HEK293 (cell line): ENCODE data around the gene LBHD1.

Experiments used
- FEZF1 ChIP-seq: fragments of 450-650 bp; formaldehyde crosslinking; IDR thresholded peaks from 2 replicates; pipeline ENCODE4 v1.5.1; 2016; ENCODE audit warnings: missing biosample characterization, missing genetic modification characterization
- HOXD13 ChIP-seq: sonication (generic); formaldehyde crosslinking; IDR thresholded peaks from 2 replicates; pipeline ENCODE4 v1.8.0; 2022; ENCODE audit warnings: missing genetic modification reagents, borderline replicate concordance
- KLF1 ChIP-seq: fragments of 450-650 bp; formaldehyde crosslinking; IDR thresholded peaks from 2 replicates; pipeline ENCODE4 v1.5.1; 2016; ENCODE audit warnings: missing biosample characterization, missing genetic modification characterization
- MEIS1 ChIP-seq: sonication (generic); formaldehyde crosslinking; IDR thresholded peaks from 2 replicates; pipeline ENCODE4 v1.8.1; 2022; ENCODE audit warnings: missing genetic modification reagents, mild to moderate bottlenecking, borderline replicate concordance
- OVOL3 ChIP-seq: fragments of 450-650 bp; formaldehyde crosslinking; IDR thresholded peaks from 2 replicates; pipeline ENCODE4 v1.5.1; 2016; ENCODE audit warnings: missing biosample characterization, missing genetic modification characterization
- REPIN1 ChIP-seq: fragments of 450-650 bp; formaldehyde crosslinking; IDR thresholded peaks from 2 replicates; pipeline ENCODE4 v1.5.1; 2017; ENCODE audit warnings: missing biosample characterization, missing genetic modification characterization, low read depth
- WT1 ChIP-seq: fragments of 450-650 bp; formaldehyde crosslinking; IDR thresholded peaks from 2 replicates; pipeline ENCODE4 v1.5.1; 2016; ENCODE audit warnings: missing biosample characterization, missing genetic modification characterization
- YY1 ChIP-seq: fragments of 450-650 bp; formaldehyde crosslinking; IDR thresholded peaks from 2 replicates; pipeline ENCODE4 v1.5.1; 2018; ENCODE audit warnings: missing biosample characterization, missing genetic modification characterization
- YY2 ChIP-seq: fragments of 450-650 bp; formaldehyde crosslinking; IDR thresholded peaks from 2 replicates; pipeline ENCODE4 v1.5.1; 2016; ENCODE audit warnings: missing biosample characterization, missing genetic modification characterization
- ZBTB1 ChIP-seq: fragments of 450-650 bp; formaldehyde crosslinking; IDR thresholded peaks from 2 replicates; pipeline ENCODE4 v1.5.1; 2016; ENCODE audit warnings: missing biosample characterization, missing genetic modification characterization
- ZBTB21 ChIP-seq: fragments of 450-650 bp; formaldehyde crosslinking; IDR thresholded peaks from 2 replicates; pipeline ENCODE4 v1.5.1; 2017; ENCODE audit warnings: missing biosample characterization, missing genetic modification characterization
- ZEB2 ChIP-seq: fragments of 450-650 bp; formaldehyde crosslinking; IDR thresholded peaks from 2 replicates; pipeline ENCODE4 v1.5.1; 2016; ENCODE audit warnings: missing biosample characterization, missing genetic modification characterization
- ZNF112 ChIP-seq: fragments of 450-650 bp; formaldehyde crosslinking; IDR thresholded peaks from 2 replicates; pipeline ENCODE4 v1.5.0; 2017; ENCODE audit warnings: missing biosample characterization, missing genetic modification characterization
- ZNF146 ChIP-seq: fragments of 450-650 bp; formaldehyde crosslinking; IDR thresholded peaks from 2 replicates; pipeline ENCODE4 v1.5.1; 2016; ENCODE audit warnings: missing biosample characterization, missing genetic modification characterization
- ZNF155 ChIP-seq: fragments of 450-650 bp; formaldehyde crosslinking; IDR thresholded peaks from 2 replicates; pipeline ENCODE4 v1.5.1; 2016; ENCODE audit warnings: missing biosample characterization, missing genetic modification characterization
- ZNF274 ChIP-seq, 2 experiments: fragments of 200-500 bp in 1 of 2; fragments of 450-650 bp in 1 of 2; sonication (Bioruptor generic) in 1 of 2; formaldehyde crosslinking in 1 of 2; IDR thresholded peaks; 2 replicates each; pipeline versions ENCODE4 v1.5.1 to v1.6.1; 2014 to 2016; ENCODE audit warnings: borderline replicate concordance in 1 of 2, inconsistent platforms in 1 of 2, low read length in 1 of 2, missing biosample characterization in 1 of 2, missing genetic modification characterization in 1 of 2
- ZNF292 ChIP-seq: fragments of 450-650 bp; formaldehyde crosslinking; IDR thresholded peaks from 2 replicates; pipeline ENCODE4 v1.5.1; 2016; ENCODE audit warnings: low read depth, missing biosample characterization, missing genetic modification characterization, borderline replicate concordance
- ZNF302 ChIP-seq: fragments of 450-650 bp; formaldehyde crosslinking; IDR thresholded peaks from 2 replicates; pipeline ENCODE4 v1.5.1; 2016; ENCODE audit warnings: missing biosample characterization, missing genetic modification characterization, low read depth
- ZNF341 ChIP-seq: fragments of 450-650 bp; formaldehyde crosslinking; IDR thresholded peaks from 2 replicates; pipeline ENCODE4; 2016; ENCODE audit warnings: low read depth, missing biosample characterization, missing genetic modification characterization
- ZNF404 ChIP-seq: fragments of 450-650 bp; formaldehyde crosslinking; IDR thresholded peaks from 2 replicates; pipeline ENCODE4 v1.5.1; 2017; ENCODE audit warnings: missing biosample characterization, missing genetic modification characterization
- ZNF514 ChIP-seq: fragments of 450-650 bp; formaldehyde crosslinking; IDR thresholded peaks from 2 replicates; pipeline ENCODE4 v1.5.1; 2016; ENCODE audit warnings: missing biosample characterization, missing genetic modification characterization
- ZNF596 ChIP-seq: fragments of 450-650 bp; IDR thresholded peaks from 2 replicates; pipeline ENCODE4 v1.5.0; 2018; ENCODE audit warnings: missing biosample characterization, mild to moderate bottlenecking, missing genetic modification characterization, moderate library complexity
- ZNF660 ChIP-seq: fragments of 450-650 bp; IDR thresholded peaks from 2 replicates; pipeline ENCODE4 v1.5.1; 2018; ENCODE audit warnings: missing biosample characterization, mild to moderate bottlenecking, missing genetic modification characterization
- ZNF701 ChIP-seq: fragments of 450-650 bp; formaldehyde crosslinking; IDR thresholded peaks from 2 replicates; pipeline ENCODE4 v1.5.1; 2016; ENCODE audit warnings: missing biosample characterization, missing genetic modification characterization
- ZNF707 ChIP-seq: fragments of 450-650 bp; formaldehyde crosslinking; IDR thresholded peaks from 2 replicates; pipeline ENCODE4 v1.5.1; 2016; ENCODE audit warnings: missing biosample characterization, missing genetic modification characterization
- ZNF768 ChIP-seq: fragments of 450-650 bp; formaldehyde crosslinking; IDR thresholded peaks from 2 replicates; pipeline ENCODE4 v1.5.1; 2018; ENCODE audit warnings: missing biosample characterization, mild to moderate bottlenecking, missing genetic modification characterization
- ZNF777 ChIP-seq: fragments of 450-650 bp; formaldehyde crosslinking; IDR thresholded peaks from 2 replicates; pipeline ENCODE4 v1.5.1; 2017; ENCODE audit warnings: missing biosample characterization, missing genetic modification characterization, borderline replicate concordance
- TF ChIP-seq, protein P1 (sequence below): sonication (generic); formaldehyde crosslinking; IDR thresholded peaks from 2 replicates; pipeline ENCODE4 v1.8.1; 2022; ENCODE audit warnings: mild to moderate bottlenecking, moderate library complexity, missing genetic modification reagents
- TF ChIP-seq, protein P2 (sequence below): fragments of 450-650 bp; formaldehyde crosslinking; IDR thresholded peaks from 2 replicates; pipeline ENCODE4 v1.5.1; 2016; ENCODE audit warnings: missing biosample characterization, missing genetic modification characterization
- TF ChIP-seq, protein P3 (sequence below): fragments of 450-650 bp; formaldehyde crosslinking; IDR thresholded peaks from 2 replicates; pipeline ENCODE4 v1.5.1; 2016; ENCODE audit warnings: missing biosample characterization, missing genetic modification characterization
- TF ChIP-seq, protein P4 (sequence below): fragments of 450-650 bp; formaldehyde crosslinking; IDR thresholded peaks from 2 replicates; pipeline ENCODE4 v1.5.1; 2017; ENCODE audit warnings: missing biosample characterization, missing genetic modification characterization
- TF ChIP-seq, protein P5 (sequence below): fragments of 450-650 bp; formaldehyde crosslinking; IDR thresholded peaks from 2 replicates; pipeline ENCODE4 v1.5.1; 2016; ENCODE audit warnings: missing biosample characterization, missing genetic modification characterization

The LBHD1 gene

DNA sequence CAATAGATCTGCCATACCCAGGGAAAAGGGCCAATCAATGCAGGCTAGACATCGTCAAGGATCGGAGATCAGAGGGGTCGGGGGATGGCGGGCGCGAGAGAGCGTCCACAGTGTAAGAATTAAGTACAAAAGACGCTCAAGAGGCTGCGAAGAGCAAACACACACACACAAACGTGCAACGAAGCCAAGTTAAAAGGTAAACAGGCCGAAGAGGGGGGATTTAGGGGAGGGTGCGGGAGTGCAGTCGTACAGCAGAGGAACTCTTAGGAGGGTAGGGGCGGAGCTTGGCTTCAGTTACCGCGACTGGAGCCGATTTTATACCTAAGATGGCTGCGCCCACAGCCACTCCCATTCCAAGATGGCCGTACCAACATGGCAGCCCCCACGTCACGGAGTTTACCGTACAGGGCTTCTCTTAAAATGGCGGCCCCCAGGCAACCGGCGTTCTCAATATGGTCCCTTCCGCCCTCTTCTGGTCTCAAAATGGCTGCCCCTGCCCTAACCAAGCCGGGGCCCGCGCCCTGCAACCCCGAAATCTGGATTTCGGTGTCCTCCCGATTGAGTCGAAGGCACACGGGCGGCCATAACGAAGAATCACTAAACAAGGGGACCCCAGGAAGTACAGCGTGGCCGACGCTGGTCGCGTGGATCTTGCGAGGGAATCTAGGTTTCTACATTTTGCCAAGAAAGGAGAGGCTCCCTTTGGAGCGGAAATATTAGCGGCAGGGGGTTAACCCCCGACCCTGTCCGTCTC is 37.4 kb upstream of the LBHD1 start (continued):
- TF ChIP-seq MEIS1 = no peak
- no peak for TF ChIP-seq ZNF514
- TF ChIP-seq, protein P1, sequence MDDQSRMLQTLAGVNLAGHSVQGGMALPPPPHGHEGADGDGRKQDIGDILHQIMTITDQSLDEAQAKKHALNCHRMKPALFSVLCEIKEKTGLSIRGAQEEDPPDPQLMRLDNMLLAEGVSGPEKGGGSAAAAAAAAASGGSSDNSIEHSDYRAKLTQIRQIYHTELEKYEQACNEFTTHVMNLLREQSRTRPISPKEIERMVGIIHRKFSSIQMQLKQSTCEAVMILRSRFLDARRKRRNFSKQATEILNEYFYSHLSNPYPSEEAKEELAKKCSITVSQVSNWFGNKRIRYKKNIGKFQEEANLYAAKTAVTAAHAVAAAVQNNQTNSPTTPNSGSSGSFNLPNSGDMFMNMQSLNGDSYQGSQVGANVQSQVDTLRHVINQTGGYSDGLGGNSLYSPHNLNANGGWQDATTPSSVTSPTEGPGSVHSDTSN (CRISPR knock-in tag) = no peak
- no peak for TF ChIP-seq OVOL3 (tag by site-specific recombination)
- no peak for TF ChIP-seq ZBTB1 (tag by site-specific recombination)
- no peak for TF ChIP-seq WT1 (tag by site-specific recombination)
- TF ChIP-seq ZNF404 (tag by site-specific recombination) = no peak
- TF ChIP-seq ZNF660 (tag by site-specific recombination) = no peak
- no peak for TF ChIP-seq ZNF292 (tag by site-specific recombination)
- no peak for TF ChIP-seq ZNF302 (tag by site-specific recombination)
- TF ChIP-seq ZNF112 (tag by site-specific recombination) = no peak
- TF ChIP-seq YY2 = peak; percentile 98
- TF ChIP-seq ZEB2 (tag by site-specific recombination) = peak; percentile 75; the same call in 1 of the 2 replicates
- TF ChIP-seq, protein P2, sequence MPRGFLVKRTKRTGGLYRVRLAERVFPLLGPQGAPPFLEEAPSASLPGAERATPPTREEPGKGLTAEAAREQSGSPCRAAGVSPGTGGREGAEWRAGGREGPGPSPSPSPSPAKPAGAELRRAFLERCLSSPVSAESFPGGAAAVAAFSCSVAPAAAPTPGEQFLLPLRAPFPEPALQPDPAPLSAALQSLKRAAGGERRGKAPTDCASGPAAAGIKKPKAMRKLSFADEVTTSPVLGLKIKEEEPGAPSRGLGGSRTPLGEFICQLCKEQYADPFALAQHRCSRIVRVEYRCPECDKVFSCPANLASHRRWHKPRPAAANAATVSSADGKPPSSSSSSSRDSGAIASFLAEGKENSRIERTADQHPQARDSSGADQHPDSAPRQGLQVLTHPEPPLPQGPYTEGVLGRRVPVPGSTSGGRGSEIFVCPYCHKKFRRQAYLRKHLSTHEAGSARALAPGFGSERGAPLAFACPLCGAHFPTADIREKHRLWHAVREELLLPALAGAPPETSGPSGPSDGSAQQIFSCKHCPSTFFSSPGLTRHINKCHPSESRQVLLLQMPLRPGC = no peak
- no peak for TF ChIP-seq ZNF768 (tag by site-specific recombination)
- TF ChIP-seq ZNF146 (tag by site-specific recombination) = no peak
- no peak for TF ChIP-seq HOXD13 (CRISPR knock-in tag)
- no peak for TF ChIP-seq ZNF274 (IDR thresholded peaks at IDR 0.05; ENCODE audit: low read length)
- no peak for TF ChIP-seq ZNF274 (tag by site-specific recombination; IDR thresholded peaks at IDR 0.05; ENCODE audit: borderline replicate concordance)
- no peak for TF ChIP-seq ZNF155 (tag by site-specific recombination)
- no peak for TF ChIP-seq ZNF707 (tag by site-specific recombination)
- TF ChIP-seq, protein P3, sequence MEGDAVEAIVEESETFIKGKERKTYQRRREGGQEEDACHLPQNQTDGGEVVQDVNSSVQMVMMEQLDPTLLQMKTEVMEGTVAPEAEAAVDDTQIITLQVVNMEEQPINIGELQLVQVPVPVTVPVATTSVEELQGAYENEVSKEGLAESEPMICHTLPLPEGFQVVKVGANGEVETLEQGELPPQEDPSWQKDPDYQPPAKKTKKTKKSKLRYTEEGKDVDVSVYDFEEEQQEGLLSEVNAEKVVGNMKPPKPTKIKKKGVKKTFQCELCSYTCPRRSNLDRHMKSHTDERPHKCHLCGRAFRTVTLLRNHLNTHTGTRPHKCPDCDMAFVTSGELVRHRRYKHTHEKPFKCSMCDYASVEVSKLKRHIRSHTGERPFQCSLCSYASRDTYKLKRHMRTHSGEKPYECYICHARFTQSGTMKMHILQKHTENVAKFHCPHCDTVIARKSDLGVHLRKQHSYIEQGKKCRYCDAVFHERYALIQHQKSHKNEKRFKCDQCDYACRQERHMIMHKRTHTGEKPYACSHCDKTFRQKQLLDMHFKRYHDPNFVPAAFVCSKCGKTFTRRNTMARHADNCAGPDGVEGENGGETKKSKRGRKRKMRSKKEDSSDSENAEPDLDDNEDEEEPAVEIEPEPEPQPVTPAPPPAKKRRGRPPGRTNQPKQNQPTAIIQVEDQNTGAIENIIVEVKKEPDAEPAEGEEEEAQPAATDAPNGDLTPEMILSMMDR (tag by site-specific recombination) = no peak
- TF ChIP-seq ZNF777 = no peak
- TF ChIP-seq ZNF341 (tag by site-specific recombination) = peak; percentile 49; the same call in 1 of the 2 replicates
- TF ChIP-seq YY1 (tag by site-specific recombination) = peak; percentile 97
- no peak for TF ChIP-seq ZBTB21
- TF ChIP-seq KLF1 (tag by site-specific recombination) = no peak
- no peak for TF ChIP-seq REPIN1 (tag by site-specific recombination)
- TF ChIP-seq ZNF701 (tag by site-specific recombination) = no peak
- no peak for TF ChIP-seq FEZF1 (tag by site-specific recombination)
- TF ChIP-seq, protein P4, sequence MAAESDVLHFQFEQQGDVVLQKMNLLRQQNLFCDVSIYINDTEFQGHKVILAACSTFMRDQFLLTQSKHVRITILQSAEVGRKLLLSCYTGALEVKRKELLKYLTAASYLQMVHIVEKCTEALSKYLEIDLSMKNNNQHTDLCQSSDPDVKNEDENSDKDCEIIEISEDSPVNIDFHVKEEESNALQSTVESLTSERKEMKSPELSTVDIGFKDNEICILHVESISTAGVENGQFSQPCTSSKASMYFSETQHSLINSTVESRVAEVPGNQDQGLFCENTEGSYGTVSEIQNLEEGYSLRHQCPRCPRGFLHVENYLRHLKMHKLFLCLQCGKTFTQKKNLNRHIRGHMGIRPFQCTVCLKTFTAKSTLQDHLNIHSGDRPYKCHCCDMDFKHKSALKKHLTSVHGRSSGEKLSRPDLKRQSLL (tag by site-specific recombination) = no peak
- no peak for TF ChIP-seq ZNF596 (tag by site-specific recombination)
- TF ChIP-seq, protein P5, sequence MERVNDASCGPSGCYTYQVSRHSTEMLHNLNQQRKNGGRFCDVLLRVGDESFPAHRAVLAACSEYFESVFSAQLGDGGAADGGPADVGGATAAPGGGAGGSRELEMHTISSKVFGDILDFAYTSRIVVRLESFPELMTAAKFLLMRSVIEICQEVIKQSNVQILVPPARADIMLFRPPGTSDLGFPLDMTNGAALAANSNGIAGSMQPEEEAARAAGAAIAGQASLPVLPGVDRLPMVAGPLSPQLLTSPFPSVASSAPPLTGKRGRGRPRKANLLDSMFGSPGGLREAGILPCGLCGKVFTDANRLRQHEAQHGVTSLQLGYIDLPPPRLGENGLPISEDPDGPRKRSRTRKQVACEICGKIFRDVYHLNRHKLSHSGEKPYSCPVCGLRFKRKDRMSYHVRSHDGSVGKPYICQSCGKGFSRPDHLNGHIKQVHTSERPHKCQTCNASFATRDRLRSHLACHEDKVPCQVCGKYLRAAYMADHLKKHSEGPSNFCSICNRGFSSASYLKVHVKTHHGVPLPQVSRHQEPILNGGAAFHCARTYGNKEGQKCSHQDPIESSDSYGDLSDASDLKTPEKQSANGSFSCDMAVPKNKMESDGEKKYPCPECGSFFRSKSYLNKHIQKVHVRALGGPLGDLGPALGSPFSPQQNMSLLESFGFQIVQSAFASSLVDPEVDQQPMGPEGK (tag by site-specific recombination) = peak; percentile 43; the same call in 1 of the 2 replicates
